GM10248 (cell line): Measurements from ENCODE around the gene ZMYND11.

Source experiments
- CTCF ChIA-PET: fragments of 300-600 bp; sonication (Branson Sonifier 250); formaldehyde crosslinking; extraction: SDS; loops from one replicate; lab custom pipeline; 2021; ENCODE audit warnings: antibody characterized with exemption; lab: Yijun Ruan, JAX
- POLR2A ChIA-PET: fragments of 350-650 bp; sonication (Branson Sonifier 250); formaldehyde crosslinking; extraction: SDS; loops from one replicate; lab custom pipeline; 2020; ENCODE audit warnings: antibody characterized with exemption; lab: Yijun Ruan, JAX
- DNase-seq: peaks from one replicate; pipeline ENCODE4 v3.0.0; 2012; ENCODE audit errors: extremely low spot score
- CTCF ChIP-seq: IDR thresholded peaks from 2 replicates; pipeline ENCODE4 v1.5.1; 2012; ENCODE audit warnings: mild to moderate bottlenecking, low read depth; ENCODE audit errors: extremely low read depth, missing control alignments, control extremely low read depth

ZMYND11 gene

GRCh38 chr10:241451-241850 lies 106.2 kb downstream of the ZMYND11 start:
- no peak for TF ChIP-seq CTCF
- no peak for DNase-seq
- ChIA-PET CTCF (interaction anchor here (1.0 to 1.4 kb wide), 2 partner anchors 11 to 23 kb away, joined by 3 read pairs; no protein-coding TSS in a partner anchor), POLR2A (no interaction called here)

- no peak for TF ChIP-seq CTCF
- DNase-seq = no peak
- ChIA-PET POLR2A (no interaction called here), CTCF (interaction anchor here (1.0 kb wide), 2 partner anchors 16 to 22 kb away, joined by 3 read pairs; no protein-coding TSS in a partner anchor)
Observed at GRCh38 chr10:241966-242643, 106.8 kb downstream of the ZMYND11 start.

GRCh38 chr10:244227-244626 lies 109.0 kb downstream of the ZMYND11 start:
- DNase-seq = no peak
- ChIA-PET CTCF (no interaction called here), POLR2A (no interaction called here)
- no peak for TF ChIP-seq CTCF

GRCh38 chr10:246431-246830 lies 111.2 kb downstream of the ZMYND11 start:
- no peak for TF ChIP-seq CTCF
- ChIA-PET POLR2A (no interaction called here), CTCF (no interaction called here)
- no peak for DNase-seq

GRCh38 chr10:247480-247879 lies 112.2 kb downstream of the ZMYND11 start:
- CTCF ChIA-PET = interaction anchor here (1.0 to 1.5 kb wide), 3 partner anchors 16 to 33 kb away, joined by 3 to 4 read pairs (median 3); no protein-coding TSS in a partner anchor
- POLR2A ChIA-PET = no interaction called here
- TF ChIP-seq CTCF = no peak
- DNase-seq = no peak

GRCh38 chr10:248307-248706 lies 113.1 kb downstream of the ZMYND11 start:
- ChIA-PET CTCF (interaction anchor here (1.0 to 2.5 kb wide), 4 partner anchors 17 to 34 kb away, joined by 3 to 8 read pairs (median 4); no protein-coding TSS in a partner anchor), POLR2A (no interaction called here)
- DNase-seq = no peak
- TF ChIP-seq CTCF = no peak
